ENCODE data around the gene DGCR2.
"Not testable (repeated sequence)": the region's sequence is repeated elsewhere in the genome, so short reads cannot be mapped to it uniquely, and the experiment has no call there.

DGCR2 gene

GRCh38 chr22:19080853-19081252 is 41.4 kb downstream of the DGCR2 start:
- Histone ChIP-seq H3K36me3 (ENCODE audit: insufficient read depth, low read length) (no peaks in the 10 kb centered on the region), H3K79me2 (ENCODE audit: control insufficient read depth, insufficient read depth, low read length, unreplicated experiment) (no peaks in the 10 kb centered on the region), H2AFZ (ENCODE audit: low read length, unreplicated experiment) (no peak overlapping the region), H3K27ac (ENCODE audit: low read depth, low read length) (no peak overlapping the region), H3K27me3 (ENCODE audit: insufficient read depth, low read length) (no peaks in the 10 kb centered on the region), H3K4me1 (ENCODE audit: control insufficient read depth, insufficient read depth, low read length, unreplicated experiment) (peaks cover 7% of the 10 kb centered on the region), H3K4me3 (ENCODE audit: low read depth, low read length) (no peak overlapping the region)

DNA sequence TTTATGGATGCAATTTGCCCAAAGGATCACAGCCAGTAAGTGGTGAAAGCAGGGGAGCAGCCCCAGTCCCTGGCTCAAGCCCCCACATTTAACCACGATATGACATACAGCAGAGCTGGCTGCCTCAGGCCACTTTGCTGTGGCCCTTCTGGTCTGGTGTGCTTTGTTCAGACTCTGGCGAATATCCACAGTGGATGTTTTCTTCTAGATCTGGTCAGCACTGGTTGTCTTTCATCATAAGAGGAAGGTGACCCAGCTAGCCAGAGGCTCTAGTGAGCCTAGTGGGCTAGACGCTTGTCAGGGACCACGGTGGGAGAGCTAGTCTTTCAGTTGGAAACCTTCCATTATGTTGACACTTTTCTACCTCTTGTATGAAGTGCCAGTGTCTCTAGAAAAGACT is 42.5 kb downstream of the DGCR2 start:
- Histone ChIP-seq H3K4me3 (ENCODE audit: low read depth, low read length) (no peak overlapping the region), H3K27me3 (ENCODE audit: insufficient read depth, low read length) (no peaks in the 10 kb centered on the region), H3K4me1 (ENCODE audit: control insufficient read depth, insufficient read depth, low read length, unreplicated experiment) (no peaks in the 10 kb centered on the region), H3K27ac (ENCODE audit: low read depth, low read length) (no peak overlapping the region), H3K79me2 (ENCODE audit: control insufficient read depth, insufficient read depth, low read length, unreplicated experiment) (no peaks in the 10 kb centered on the region), H2AFZ (ENCODE audit: low read length, unreplicated experiment) (no peak overlapping the region), H3K36me3 (ENCODE audit: insufficient read depth, low read length) (no peaks in the 10 kb centered on the region)

GRCh38 chr22:19075404-19075803 is 46.8 kb downstream of the DGCR2 start:
- no peaks in the 10 kb centered on the region for H3K4me1 ChIP-seq (ENCODE audit: control insufficient read depth, insufficient read depth, low read length, unreplicated experiment)
- no peaks in the 10 kb centered on the region for H3K36me3 ChIP-seq (ENCODE audit: insufficient read depth, low read length)
- H3K79me2 ChIP-seq (ENCODE audit: control insufficient read depth, insufficient read depth, low read length, unreplicated experiment): no peaks in the 10 kb centered on the region
- no peak overlapping the region for H2AFZ ChIP-seq (ENCODE audit: low read length, unreplicated experiment)
- no peaks in the 10 kb centered on the region for H3K27me3 ChIP-seq (ENCODE audit: insufficient read depth, low read length)
- no peak overlapping the region for H3K27ac ChIP-seq (ENCODE audit: low read depth, low read length)
- H3K4me3 ChIP-seq (ENCODE audit: low read depth, low read length): no peak overlapping the region

- not testable (repeated sequence) for H3K36me3 ChIP-seq (ENCODE audit: insufficient read depth, low read length); H2AFZ ChIP-seq (ENCODE audit: low read length, unreplicated experiment); H3K79me2 ChIP-seq (ENCODE audit: control insufficient read depth, insufficient read depth, low read length, unreplicated experiment); H3K27me3 ChIP-seq (ENCODE audit: insufficient read depth, low read length); H3K4me3 ChIP-seq (ENCODE audit: low read depth, low read length); H3K27ac ChIP-seq (ENCODE audit: low read depth, low read length); H3K4me1 ChIP-seq (ENCODE audit: control insufficient read depth, insufficient read depth, low read length, unreplicated experiment)
These were observed 49.4 kb downstream of the DGCR2 start for GRCh38 chr22:19072853-19073252.

DNA sequence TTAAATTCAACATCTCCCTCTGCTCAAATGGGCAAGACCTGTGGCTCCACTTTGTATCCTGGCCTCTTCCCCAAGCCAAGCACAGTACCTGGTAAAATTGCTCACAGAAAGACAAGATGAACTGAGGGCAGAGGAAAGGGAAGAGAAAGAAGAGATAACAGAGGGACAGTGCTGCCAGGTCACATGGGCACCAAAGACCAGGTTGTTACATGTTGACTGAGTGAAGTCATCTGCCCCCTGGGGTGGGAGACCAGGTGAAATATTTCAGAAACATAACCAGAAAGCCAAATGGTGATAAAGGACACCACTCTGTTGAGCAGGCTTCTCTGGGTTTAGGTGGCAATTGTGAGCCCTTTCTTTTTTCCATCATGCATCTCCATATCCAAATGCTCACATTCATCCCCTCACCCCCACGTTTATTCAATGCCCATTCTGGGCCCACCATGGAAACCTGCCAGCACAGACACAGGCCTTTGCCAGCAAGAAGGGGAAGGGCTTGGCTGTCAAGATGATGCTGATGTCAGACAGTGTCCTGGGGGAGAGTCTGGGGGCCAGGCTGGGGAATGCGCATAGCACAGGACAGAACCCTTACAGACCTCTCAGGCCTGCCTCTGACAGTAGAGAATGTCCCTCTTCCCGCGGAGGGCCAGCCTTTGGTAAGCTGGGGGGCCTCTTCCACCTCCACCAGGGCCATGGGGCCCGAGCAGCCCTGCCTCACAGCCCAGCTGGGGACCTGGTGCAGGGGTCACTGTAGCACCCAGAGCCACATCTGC is 51.6 kb downstream of the DGCR2 start:
- Histone ChIP-seq H3K4me1 (ENCODE audit: control insufficient read depth, insufficient read depth, low read length, unreplicated experiment) (peaks cover 3% of the 10 kb centered on the region), H3K79me2 (ENCODE audit: control insufficient read depth, insufficient read depth, low read length, unreplicated experiment) (no peaks in the 10 kb centered on the region), H2AFZ (ENCODE audit: low read length, unreplicated experiment) (no peak overlapping the region), H3K4me3 (ENCODE audit: low read depth, low read length) (no peak overlapping the region), H3K36me3 (ENCODE audit: insufficient read depth, low read length) (no peaks in the 10 kb centered on the region), H3K27me3 (ENCODE audit: insufficient read depth, low read length) (no peaks in the 10 kb centered on the region), H3K27ac (ENCODE audit: low read depth, low read length) (no peak overlapping the region)

- Histone ChIP-seq H3K36me3 (ENCODE audit: insufficient read depth, low read length) (no peaks in the 10 kb centered on the region), H3K27me3 (ENCODE audit: insufficient read depth, low read length) (no peaks in the 10 kb centered on the region), H3K27ac (ENCODE audit: low read depth, low read length) (no peak overlapping the region), H3K4me1 (ENCODE audit: control insufficient read depth, insufficient read depth, low read length, unreplicated experiment) (peaks cover 3% of the 10 kb centered on the region), H3K79me2 (ENCODE audit: control insufficient read depth, insufficient read depth, low read length, unreplicated experiment) (no peaks in the 10 kb centered on the region), H2AFZ (ENCODE audit: low read length, unreplicated experiment) (no peak overlapping the region), H3K4me3 (ENCODE audit: low read depth, low read length) (no peak overlapping the region)
These were observed 52.8 kb downstream of the DGCR2 start for GRCh38 chr22:19069451-19069850.

- Histone ChIP-seq H3K27me3 (ENCODE audit: insufficient read depth, low read length) (no peaks in the 10 kb centered on the region), H3K36me3 (ENCODE audit: insufficient read depth, low read length) (no peaks in the 10 kb centered on the region), H3K4me1 (ENCODE audit: control insufficient read depth, insufficient read depth, low read length, unreplicated experiment) (peaks cover 3% of the 10 kb centered on the region), H3K4me3 (ENCODE audit: low read depth, low read length) (no peak overlapping the region), H3K79me2 (ENCODE audit: control insufficient read depth, insufficient read depth, low read length, unreplicated experiment) (no peaks in the 10 kb centered on the region), H2AFZ (ENCODE audit: low read length, unreplicated experiment) (no peak overlapping the region), H3K27ac (ENCODE audit: low read depth, low read length) (no peak overlapping the region)
These were observed 53.4 kb downstream of the DGCR2 start for GRCh38 chr22:19068784-19069271.

DNA sequence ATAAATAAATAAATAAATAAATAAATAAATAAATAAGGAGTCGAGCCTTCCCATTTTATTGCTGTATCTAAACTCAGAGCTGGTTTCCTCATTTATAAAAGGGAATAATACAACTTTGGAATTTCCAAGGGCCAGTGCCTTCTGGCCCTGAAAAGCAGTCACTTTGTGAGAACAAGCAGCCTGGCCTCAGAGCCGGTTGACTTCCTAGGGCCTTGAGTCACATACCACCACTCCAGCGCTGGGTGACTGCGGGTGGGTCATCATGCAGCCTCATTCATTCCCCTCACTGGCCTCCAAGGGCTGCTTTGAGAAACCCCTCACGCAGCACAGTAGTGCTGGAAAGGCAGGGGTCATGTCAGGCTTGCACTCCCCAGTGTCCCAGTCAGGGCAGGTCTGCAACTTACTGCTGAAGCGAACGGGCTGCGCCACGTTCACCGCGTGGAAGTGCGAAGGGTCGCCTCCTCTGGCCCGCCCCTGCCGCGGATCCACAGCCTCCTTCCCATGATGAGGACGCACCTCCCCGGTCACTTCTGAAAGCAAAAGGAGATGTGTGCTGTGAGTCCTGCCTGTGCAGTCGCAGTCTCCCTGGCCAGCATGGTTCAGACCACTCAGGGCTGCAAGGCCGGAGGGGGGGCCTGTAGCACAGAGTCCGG is 54.4 kb downstream of the DGCR2 start:
- Histone ChIP-seq H3K36me3 (ENCODE audit: insufficient read depth, low read length) (no peaks in the 10 kb centered on the region), H3K27me3 (ENCODE audit: insufficient read depth, low read length) (no peaks in the 10 kb centered on the region), H3K27ac (ENCODE audit: low read depth, low read length) (no peak overlapping the region), H3K4me1 (ENCODE audit: control insufficient read depth, insufficient read depth, low read length, unreplicated experiment) (peaks cover 3% of the 10 kb centered on the region), H3K79me2 (ENCODE audit: control insufficient read depth, insufficient read depth, low read length, unreplicated experiment) (no peaks in the 10 kb centered on the region), H2AFZ (ENCODE audit: low read length, unreplicated experiment) (no peak overlapping the region), H3K4me3 (ENCODE audit: low read depth, low read length) (no peak overlapping the region)

DNA sequence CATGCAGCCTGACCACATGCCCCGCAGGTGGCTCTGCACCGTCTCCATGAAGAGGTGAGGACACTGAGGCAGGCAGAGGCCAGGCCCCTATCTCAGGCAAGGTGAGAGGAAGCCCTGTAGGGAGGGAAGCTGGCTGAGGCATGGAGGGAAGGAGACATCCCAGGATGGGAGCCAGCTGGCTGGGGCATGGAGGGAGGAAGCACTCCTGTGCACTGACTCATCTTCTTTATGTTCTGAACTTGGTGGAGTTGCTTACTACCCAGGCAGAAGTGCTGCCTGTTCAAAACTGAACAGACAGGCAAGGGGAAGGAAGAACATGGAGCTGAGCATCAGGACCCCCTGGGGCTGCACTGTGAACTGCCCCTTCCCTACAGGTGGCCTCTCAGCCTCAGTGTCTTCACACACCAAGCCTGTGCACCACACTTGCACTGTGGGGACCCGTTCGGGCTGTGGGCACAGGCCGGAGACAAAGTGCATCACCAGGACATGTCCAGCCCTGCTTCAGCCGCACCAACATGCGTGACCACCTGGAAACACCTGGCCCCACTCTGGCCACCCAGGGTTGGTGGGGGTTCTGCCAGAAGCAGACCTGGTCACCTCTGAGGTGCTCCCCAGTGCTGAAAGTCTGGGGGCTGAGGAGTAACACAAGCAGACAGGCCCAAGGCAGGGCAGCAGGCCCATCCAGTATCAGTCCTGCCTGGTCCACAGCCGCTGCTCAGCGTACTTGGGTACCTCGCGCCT is 55.5 kb downstream of the DGCR2 start:
- no peaks in the 10 kb centered on the region for H3K27me3 ChIP-seq (ENCODE audit: insufficient read depth, low read length)
- H3K4me3 ChIP-seq (ENCODE audit: low read depth, low read length): no peak overlapping the region
- no peaks in the 10 kb centered on the region for H3K36me3 ChIP-seq (ENCODE audit: insufficient read depth, low read length)
- no peak overlapping the region for H3K27ac ChIP-seq (ENCODE audit: low read depth, low read length)
- H2AFZ ChIP-seq (ENCODE audit: low read length, unreplicated experiment): no peak overlapping the region
- no peaks in the 10 kb centered on the region for H3K79me2 ChIP-seq (ENCODE audit: control insufficient read depth, insufficient read depth, low read length, unreplicated experiment)
- H3K4me1 ChIP-seq (ENCODE audit: control insufficient read depth, insufficient read depth, low read length, unreplicated experiment): peaks cover 3% of the 10 kb centered on the region

DNA sequence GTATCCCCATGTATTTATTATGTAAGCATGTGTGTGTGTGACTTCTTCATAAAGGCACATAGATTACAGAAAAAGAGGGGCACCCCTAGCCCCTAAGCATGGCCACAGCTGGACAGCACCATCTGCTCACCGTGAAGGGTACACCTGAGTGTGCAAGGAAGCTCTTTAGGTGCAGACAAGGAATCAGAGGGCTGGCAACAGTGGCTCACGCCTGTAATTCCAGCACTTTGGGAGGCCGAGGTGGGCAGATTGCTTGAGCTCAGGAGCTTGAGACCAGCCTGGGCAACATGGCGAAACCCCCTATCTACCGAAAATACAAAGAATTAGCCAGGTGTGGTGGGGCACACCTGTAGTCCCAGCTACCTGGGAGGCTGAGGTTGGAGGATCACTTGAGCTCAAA is 56.3 kb downstream of the DGCR2 start:
- no peak overlapping the region for H2AFZ ChIP-seq (ENCODE audit: low read length, unreplicated experiment)
- no peaks in the 10 kb centered on the region for H3K79me2 ChIP-seq (ENCODE audit: control insufficient read depth, insufficient read depth, low read length, unreplicated experiment)
- no peak overlapping the region for H3K27ac ChIP-seq (ENCODE audit: low read depth, low read length)
- H3K4me3 ChIP-seq (ENCODE audit: low read depth, low read length): no peak overlapping the region
- H3K27me3 ChIP-seq (ENCODE audit: insufficient read depth, low read length): no peaks in the 10 kb centered on the region
- H3K36me3 ChIP-seq (ENCODE audit: insufficient read depth, low read length): no peaks in the 10 kb centered on the region
- H3K4me1 ChIP-seq (ENCODE audit: control insufficient read depth, insufficient read depth, low read length, unreplicated experiment): peaks cover 3% of the 10 kb centered on the region
